HL-60 (cell line): ENCODE data around the gene CUL1.

Experiments
- DNase-seq, 2 experiments: peaks; one replicate each; pipeline ENCODE4 v3.0.0-alpha.2; 2010 to 2020; ENCODE audit warnings: low read depth in 1 of 2, low spot score in 1 of 2
- H3K27ac ChIP-seq: fragments of 250-450 bp; sonication (Bioruptor Pico); replicated peaks from 2 replicates; pipeline ENCODE4 v1.5.1; 2020; ENCODE audit warnings: mild to moderate bottlenecking, moderate library complexity
- H3K27me3 ChIP-seq: fragments of 250-450 bp; sonication (Bioruptor Pico); 2 replicates; pipeline ENCODE4 v1.5.1; 2021; ENCODE audit warnings: mild to moderate bottlenecking, moderate library complexity; ENCODE audit not compliant: insufficient read depth, poor library complexity, severe bottlenecking
- H3K4me3 ChIP-seq: replicated peaks from 2 replicates; pipeline ENCODE4 v1.5.1; 2011; ENCODE audit warnings: mild to moderate bottlenecking, control low read depth, low read length; ENCODE audit not compliant: insufficient read depth
- GABPA ChIP-seq: IDR thresholded peaks from 2 replicates; pipeline ENCODE4 v1.6.1; 2012; ENCODE audit warnings: low read depth
- POLR2AphosphoS5 ChIP-seq: IDR thresholded peaks from 2 replicates; pipeline ENCODE4 v1.6.1; 2012; ENCODE audit warnings: low read depth
- SPI1 ChIP-seq: IDR thresholded peaks from 2 replicates; pipeline ENCODE4 v1.6.1; 2012; ENCODE audit warnings: low read depth, mild to moderate bottlenecking, borderline replicate concordance
- TF ChIP-seq, protein P1 (sequence below): IDR thresholded peaks from 2 replicates; pipeline ENCODE4 v1.6.1; 2012; ENCODE audit warnings: low read depth; ENCODE audit not compliant: insufficient replicate concordance
- TF ChIP-seq, protein P2 (sequence below): IDR thresholded peaks from one replicate; pipeline ENCODE4 v1.5.1; 2011; ENCODE audit warnings: low read length, control low read depth, inconsistent platforms; ENCODE audit not compliant: insufficient read depth

CUL1 gene

DNA sequence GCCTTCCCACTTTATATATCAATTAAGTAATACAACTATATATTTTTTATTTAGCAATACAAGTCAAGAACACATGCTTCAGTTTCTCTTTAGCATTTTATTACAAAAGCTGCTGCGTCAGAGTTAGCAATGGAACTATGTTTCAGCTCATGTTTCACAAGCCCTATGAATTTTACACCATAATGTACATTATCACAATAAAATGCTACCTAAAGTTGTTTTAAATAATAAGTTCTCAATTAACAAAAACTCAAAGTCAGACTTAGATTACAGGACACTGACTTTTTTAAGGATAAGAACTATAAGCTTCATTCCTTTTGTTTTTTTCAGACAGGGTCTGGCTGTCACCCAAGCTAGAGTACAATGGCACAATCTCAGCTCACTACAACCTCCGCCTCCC is 133.1 kb downstream of the CUL1 start:
- Histone ChIP-seq H3K27ac (no peak overlapping the region), H3K4me3 (no peak overlapping the region), H3K27me3 (no peaks in the 10 kb centered on the region)
- no peak for DNase-seq
- TF ChIP-seq, protein P1, sequence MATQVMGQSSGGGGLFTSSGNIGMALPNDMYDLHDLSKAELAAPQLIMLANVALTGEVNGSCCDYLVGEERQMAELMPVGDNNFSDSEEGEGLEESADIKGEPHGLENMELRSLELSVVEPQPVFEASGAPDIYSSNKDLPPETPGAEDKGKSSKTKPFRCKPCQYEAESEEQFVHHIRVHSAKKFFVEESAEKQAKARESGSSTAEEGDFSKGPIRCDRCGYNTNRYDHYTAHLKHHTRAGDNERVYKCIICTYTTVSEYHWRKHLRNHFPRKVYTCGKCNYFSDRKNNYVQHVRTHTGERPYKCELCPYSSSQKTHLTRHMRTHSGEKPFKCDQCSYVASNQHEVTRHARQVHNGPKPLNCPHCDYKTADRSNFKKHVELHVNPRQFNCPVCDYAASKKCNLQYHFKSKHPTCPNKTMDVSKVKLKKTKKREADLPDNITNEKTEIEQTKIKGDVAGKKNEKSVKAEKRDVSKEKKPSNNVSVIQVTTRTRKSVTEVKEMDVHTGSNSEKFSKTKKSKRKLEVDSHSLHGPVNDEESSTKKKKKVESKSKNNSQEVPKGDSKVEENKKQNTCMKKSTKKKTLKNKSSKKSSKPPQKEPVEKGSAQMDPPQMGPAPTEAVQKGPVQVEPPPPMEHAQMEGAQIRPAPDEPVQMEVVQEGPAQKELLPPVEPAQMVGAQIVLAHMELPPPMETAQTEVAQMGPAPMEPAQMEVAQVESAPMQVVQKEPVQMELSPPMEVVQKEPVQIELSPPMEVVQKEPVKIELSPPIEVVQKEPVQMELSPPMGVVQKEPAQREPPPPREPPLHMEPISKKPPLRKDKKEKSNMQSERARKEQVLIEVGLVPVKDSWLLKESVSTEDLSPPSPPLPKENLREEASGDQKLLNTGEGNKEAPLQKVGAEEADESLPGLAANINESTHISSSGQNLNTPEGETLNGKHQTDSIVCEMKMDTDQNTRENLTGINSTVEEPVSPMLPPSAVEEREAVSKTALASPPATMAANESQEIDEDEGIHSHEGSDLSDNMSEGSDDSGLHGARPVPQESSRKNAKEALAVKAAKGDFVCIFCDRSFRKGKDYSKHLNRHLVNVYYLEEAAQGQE = no peak
- TF ChIP-seq, protein P2, sequence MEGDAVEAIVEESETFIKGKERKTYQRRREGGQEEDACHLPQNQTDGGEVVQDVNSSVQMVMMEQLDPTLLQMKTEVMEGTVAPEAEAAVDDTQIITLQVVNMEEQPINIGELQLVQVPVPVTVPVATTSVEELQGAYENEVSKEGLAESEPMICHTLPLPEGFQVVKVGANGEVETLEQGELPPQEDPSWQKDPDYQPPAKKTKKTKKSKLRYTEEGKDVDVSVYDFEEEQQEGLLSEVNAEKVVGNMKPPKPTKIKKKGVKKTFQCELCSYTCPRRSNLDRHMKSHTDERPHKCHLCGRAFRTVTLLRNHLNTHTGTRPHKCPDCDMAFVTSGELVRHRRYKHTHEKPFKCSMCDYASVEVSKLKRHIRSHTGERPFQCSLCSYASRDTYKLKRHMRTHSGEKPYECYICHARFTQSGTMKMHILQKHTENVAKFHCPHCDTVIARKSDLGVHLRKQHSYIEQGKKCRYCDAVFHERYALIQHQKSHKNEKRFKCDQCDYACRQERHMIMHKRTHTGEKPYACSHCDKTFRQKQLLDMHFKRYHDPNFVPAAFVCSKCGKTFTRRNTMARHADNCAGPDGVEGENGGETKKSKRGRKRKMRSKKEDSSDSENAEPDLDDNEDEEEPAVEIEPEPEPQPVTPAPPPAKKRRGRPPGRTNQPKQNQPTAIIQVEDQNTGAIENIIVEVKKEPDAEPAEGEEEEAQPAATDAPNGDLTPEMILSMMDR = no peak
- no peak for TF ChIP-seq POLR2AphosphoS5
- TF ChIP-seq GABPA = no peak
- no peak for TF ChIP-seq SPI1

DNA sequence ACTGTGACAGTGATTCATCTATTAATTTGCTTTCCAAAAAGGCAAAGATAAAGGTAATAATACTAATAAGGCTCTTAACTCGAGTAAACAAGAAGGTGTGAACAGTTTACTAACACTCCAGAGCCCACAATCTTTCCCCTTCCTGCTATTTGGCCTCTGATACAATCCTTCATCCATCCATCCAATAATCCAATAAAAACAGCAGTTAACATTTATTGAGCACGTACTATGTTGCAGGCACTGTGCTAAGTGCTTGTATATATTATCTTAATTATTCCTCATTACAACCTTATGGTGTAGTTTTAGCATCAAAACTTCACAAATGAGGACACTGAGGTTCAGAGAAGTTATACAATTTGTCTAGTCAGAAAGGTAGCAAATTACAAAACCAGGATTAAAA is 135.9 kb downstream of the CUL1 start:
- no peak overlapping the region for H3K4me3 ChIP-seq

DNA sequence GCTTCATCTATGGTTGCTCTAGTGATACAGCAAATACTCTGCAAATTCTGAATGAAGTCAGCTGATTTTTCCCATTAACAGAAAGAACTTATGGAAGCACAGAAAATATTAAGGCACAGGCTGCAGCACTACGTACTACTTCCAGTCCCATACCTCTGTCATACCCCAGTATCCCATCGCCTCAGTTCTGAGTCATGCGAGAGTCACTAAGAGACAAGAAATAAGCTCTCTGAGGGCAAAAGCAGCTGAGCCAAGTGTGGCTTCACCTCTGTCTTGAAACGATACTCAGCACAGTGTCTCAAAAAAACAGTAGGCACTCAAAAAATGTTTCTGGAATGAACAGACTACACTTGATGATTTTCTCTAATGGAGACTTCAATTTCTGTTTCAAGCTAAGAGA is 137.2 kb downstream of the CUL1 start:
- TF ChIP-seq GABPA (no peak), POLR2AphosphoS5 (no peak), SPI1 (no peak)
- TF ChIP-seq, protein P2 = no peak
- TF ChIP-seq, protein P1 = no peak
- no peak overlapping the region for H3K4me3 ChIP-seq
- H3K27ac ChIP-seq = no peak overlapping the region

More for the DNA sequence above, 135.9 kb downstream of the CUL1 start:
- no peak overlapping the region for H3K27ac ChIP-seq
- no peak for TF ChIP-seq GABPA
- TF ChIP-seq, protein P2 = no peak
- no peak for TF ChIP-seq SPI1
- TF ChIP-seq, protein P1 = no peak
- no peak for TF ChIP-seq POLR2AphosphoS5
- H3K27me3 ChIP-seq = no peaks in the 10 kb centered on the region
- DNase-seq = no peak

More for the DNA sequence above, 137.2 kb downstream of the CUL1 start:
- H3K27me3 ChIP-seq = no peaks in the 10 kb centered on the region
- DNase-seq = no peak
